22Rv1 (cell line): ENCODE results near the gene DELE1.
A peak's percentile ranks its signal among the peaks of the same experiment; 100 is the strongest.

Experiments used
- H3K27ac ChIP-seq: fragments of 450-650 bp; 2 replicates; pipeline ENCODE4 v1.5.1; 2017
- CTCF ChIP-seq: fragments of 450-650 bp; IDR thresholded peaks from 2 replicates; pipeline ENCODE4 v1.5.1; 2017; ENCODE audit warnings: mild to moderate bottlenecking
- ZFX ChIP-seq: fragments of 450-650 bp; IDR thresholded peaks from 2 replicates; pipeline ENCODE4 v1.6.1; 2017; ENCODE audit warnings: antibody characterized with exemption, borderline replicate concordance

Gene DELE1

GRCh38 chr5:141923448-141924313 lies at the start of gene DELE1:
TSS of gene DELE1 (plus strand) at chr5:141923871. CDS start at chr5:141923942, 71 bp downstream.
- H3K27ac ChIP-seq = peak within 1 kb of the TSS; percentile 93
- no peak for TF ChIP-seq CTCF
- TF ChIP-seq ZFX = no peak

GRCh38 chr5:141873933-141874261 lies 49.8 kb upstream of the DELE1 start:
- no peak overlapping the region for H3K27ac ChIP-seq
- TF ChIP-seq ZFX = no peak
- no peak for TF ChIP-seq CTCF

- H3K27ac ChIP-seq = no peak overlapping the region
- no peak for TF ChIP-seq ZFX
- TF ChIP-seq CTCF = no peak
These were observed 49.3 kb upstream of the DELE1 start for GRCh38 chr5:141874262-141874964.

- no peak overlapping the region for H3K27ac ChIP-seq
- no peak for TF ChIP-seq ZFX
- no peak for TF ChIP-seq CTCF
These were observed 48.5 kb upstream of the DELE1 start for GRCh38 chr5:141875022-141875740.

- TF ChIP-seq ZFX = no peak
- no peak for TF ChIP-seq CTCF
- no peak overlapping the region for H3K27ac ChIP-seq
These were observed 47.7 kb upstream of the DELE1 start for GRCh38 chr5:141875795-141876627.

GRCh38 chr5:141876628-141877355 lies 46.9 kb upstream of the DELE1 start:
- TF ChIP-seq ZFX (no peak), CTCF (no peak)
- peak overlapping the region; percentile 80 for H3K27ac ChIP-seq
